Lower lobe of right lung (tissue), 2 donors: ENCODE data around the gene BACH2. TPM values are rescaled to one million over a fixed set of nuclear protein-coding genes. Genes with fewer than 3 reads are reported as not detected.

Experiments used
- ATAC-seq, 2 donors: fragments of 200-7000 bp; cut with Tn5 transposase; one replicate each; pipeline ENCODE4 v1.9.1; 2020 to 2022; ENCODE audit warnings: mild to moderate bottlenecking in 2 of 2, moderate library complexity in 2 of 2
- DNase-seq: peaks from one replicate; pipeline ENCODE4 v3.0.0-alpha.2; 2020
- H3K27ac ChIP-seq: fragments of 200-600 bp; one replicate; pipeline ENCODE4 v1.8.0; 2022
- H3K27me3 ChIP-seq: fragments of 200-600 bp; one replicate; pipeline ENCODE4 v1.8.0; 2022; ENCODE audit warnings: low read depth
- H3K36me3 ChIP-seq: fragments of 200-600 bp; one replicate; pipeline ENCODE4 v1.8.0; 2022; ENCODE audit warnings: mild to moderate bottlenecking
- H3K4me1 ChIP-seq: fragments of 200-600 bp; one replicate; pipeline ENCODE4 v1.8.0; 2022
- H3K4me3 ChIP-seq: fragments of 200-600 bp; one replicate; pipeline ENCODE4 v1.8.0; 2022; ENCODE audit warnings: mild to moderate bottlenecking
- H3K9me3 ChIP-seq: fragments of 200-600 bp; one replicate; pipeline ENCODE4 v1.8.0; 2022
- CTCF ChIP-seq: fragments of 200-600 bp; IDR thresholded peaks from one replicate; pipeline ENCODE4 v1.8.0; 2022; ENCODE audit warnings: antibody characterized with exemption, mild to moderate bottlenecking
- intact Hi-C: fragments of 100-400 bp; cut with DNase I; formaldehyde crosslinking; loops from one replicate; pipeline ENCODE4 v1.11.0; 2022
- total RNA-seq: library from RNA; stranded (reverse); fragmentation: NEBNext Ultra II Directional; extraction: Animal tissue kit (Norgen Biotek cat#: 25700); gene quantifications from one replicate; pipeline ENCODE4 v1.2.1, GENCODE V29; 2021
- donor health status: DM: no; HTN: yes; CAD: no; lungs with severe emphysema.

Gene BACH2
- total RNA-seq, 1 donor from 2014 or later = 6.3 TPM

- intact Hi-C loops = no loop called here
- ATAC-seq = peak in 1 of 2 donors; percentile 33
- Histone ChIP-seq H3K27me3 (no peaks in the 10 kb centered on the region), H3K27ac (no peak overlapping the region), H3K9me3 (no peaks in the 10 kb centered on the region), H3K4me1 (peaks cover 12% of the 10 kb centered on the region), H3K36me3 (no peaks in the 10 kb centered on the region), H3K4me3 (no peak overlapping the region)
- DNase-seq = no peak
- TF ChIP-seq CTCF = no peak
These were observed 62.6 kb downstream of the BACH2 start for GRCh38 chr6:90233994-90234393.

GRCh38 chr6:90233213-90233612 lies 63.4 kb downstream of the BACH2 start:
- Histone ChIP-seq H3K4me1 (peaks cover 12% of the 10 kb centered on the region), H3K27me3 (no peaks in the 10 kb centered on the region), H3K9me3 (no peaks in the 10 kb centered on the region), H3K36me3 (no peaks in the 10 kb centered on the region), H3K27ac (no peak overlapping the region), H3K4me3 (no peak overlapping the region)
- ATAC-seq (no peak), DNase-seq (no peak)
- intact Hi-C loops = no loop called here
- no peak for TF ChIP-seq CTCF

- Histone ChIP-seq H3K27me3 (no peaks in the 10 kb centered on the region), H3K27ac (no peak overlapping the region), H3K9me3 (no peaks in the 10 kb centered on the region), H3K4me1 (peaks cover 12% of the 10 kb centered on the region), H3K4me3 (no peak overlapping the region), H3K36me3 (no peaks in the 10 kb centered on the region)
- intact Hi-C loops = no loop called here
- no peak for TF ChIP-seq CTCF
- DNase-seq (no peak), ATAC-seq (no peak)
These were observed 64.8 kb downstream of the BACH2 start for GRCh38 chr6:90231798-90232197.

GRCh38 chr6:90231308-90231707 lies 65.3 kb downstream of the BACH2 start:
- ATAC-seq (no peak), DNase-seq (no peak)
- no peak overlapping the region for H3K4me3 ChIP-seq
- H3K27ac ChIP-seq = no peak overlapping the region
- no peaks in the 10 kb centered on the region for H3K27me3 ChIP-seq
- no peak for TF ChIP-seq CTCF
- H3K36me3 ChIP-seq = no peaks in the 10 kb centered on the region
- intact Hi-C loops = no loop called here
- no peaks in the 10 kb centered on the region for H3K9me3 ChIP-seq
- peaks cover 12% of the 10 kb centered on the region for H3K4me1 ChIP-seq

- DNase-seq (no peak), ATAC-seq (no peak)
- Histone ChIP-seq H3K36me3 (no peaks in the 10 kb centered on the region), H3K27me3 (no peaks in the 10 kb centered on the region), H3K4me3 (no peak overlapping the region), H3K4me1 (peaks cover 12% of the 10 kb centered on the region), H3K9me3 (no peaks in the 10 kb centered on the region), H3K27ac (no peak overlapping the region)
- intact Hi-C loops = no loop called here
- TF ChIP-seq CTCF = no peak
These were observed 66.0 kb downstream of the BACH2 start for GRCh38 chr6:90230548-90231215.
